ENCODE measurements around the gene GIMAP5. TPM values are rescaled to one million over a fixed set of nuclear protein-coding genes. Genes with fewer than 3 reads are reported as not detected.

The GIMAP5 gene
- total and polyA plus RNA-seq, 10 of the 15 experiments (the other 5 are each of a cell fraction or from before 2014, with no cell fraction given), result 3.7 to 9.1 (median 6.7) TPM

DNA sequence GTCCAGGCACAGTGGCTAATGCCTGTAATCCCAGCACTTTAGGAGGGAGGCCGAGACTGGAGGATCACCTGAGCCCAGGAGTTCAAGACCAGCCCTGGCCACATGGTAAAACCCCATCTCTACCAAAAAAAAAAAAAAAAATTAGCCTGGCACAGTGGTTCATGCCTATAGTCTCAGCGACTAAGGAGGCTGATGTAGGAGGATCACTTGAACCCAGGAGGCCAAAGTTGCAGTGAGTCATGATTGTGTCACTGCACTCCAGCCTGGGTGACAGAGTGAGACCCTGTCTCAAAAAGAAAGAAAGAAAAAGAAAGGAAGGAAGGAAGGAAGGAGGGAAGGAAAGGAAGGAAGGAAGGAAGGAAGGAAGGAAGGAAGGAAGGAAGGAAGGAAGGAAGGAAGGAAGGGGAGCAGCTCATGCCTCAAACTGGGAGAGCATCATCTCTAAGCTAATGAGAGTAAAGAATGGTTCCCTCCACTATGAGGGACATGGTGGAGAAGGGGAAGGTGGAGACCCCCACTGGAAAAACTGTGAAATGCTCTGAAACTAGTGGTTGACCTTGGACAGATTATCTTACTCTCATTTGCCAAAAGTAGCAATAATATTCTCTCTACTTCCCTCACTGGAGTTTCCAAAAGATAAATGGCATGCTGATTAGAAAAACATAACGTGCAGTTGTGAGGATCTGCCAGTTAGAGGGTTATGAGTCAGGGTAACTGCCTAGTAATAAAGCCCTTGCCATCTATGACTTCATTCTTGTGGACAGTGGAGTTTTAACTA is 16.8 kb downstream of the GIMAP5 start (continued):
- TF ChIP-seq, protein P1, sequence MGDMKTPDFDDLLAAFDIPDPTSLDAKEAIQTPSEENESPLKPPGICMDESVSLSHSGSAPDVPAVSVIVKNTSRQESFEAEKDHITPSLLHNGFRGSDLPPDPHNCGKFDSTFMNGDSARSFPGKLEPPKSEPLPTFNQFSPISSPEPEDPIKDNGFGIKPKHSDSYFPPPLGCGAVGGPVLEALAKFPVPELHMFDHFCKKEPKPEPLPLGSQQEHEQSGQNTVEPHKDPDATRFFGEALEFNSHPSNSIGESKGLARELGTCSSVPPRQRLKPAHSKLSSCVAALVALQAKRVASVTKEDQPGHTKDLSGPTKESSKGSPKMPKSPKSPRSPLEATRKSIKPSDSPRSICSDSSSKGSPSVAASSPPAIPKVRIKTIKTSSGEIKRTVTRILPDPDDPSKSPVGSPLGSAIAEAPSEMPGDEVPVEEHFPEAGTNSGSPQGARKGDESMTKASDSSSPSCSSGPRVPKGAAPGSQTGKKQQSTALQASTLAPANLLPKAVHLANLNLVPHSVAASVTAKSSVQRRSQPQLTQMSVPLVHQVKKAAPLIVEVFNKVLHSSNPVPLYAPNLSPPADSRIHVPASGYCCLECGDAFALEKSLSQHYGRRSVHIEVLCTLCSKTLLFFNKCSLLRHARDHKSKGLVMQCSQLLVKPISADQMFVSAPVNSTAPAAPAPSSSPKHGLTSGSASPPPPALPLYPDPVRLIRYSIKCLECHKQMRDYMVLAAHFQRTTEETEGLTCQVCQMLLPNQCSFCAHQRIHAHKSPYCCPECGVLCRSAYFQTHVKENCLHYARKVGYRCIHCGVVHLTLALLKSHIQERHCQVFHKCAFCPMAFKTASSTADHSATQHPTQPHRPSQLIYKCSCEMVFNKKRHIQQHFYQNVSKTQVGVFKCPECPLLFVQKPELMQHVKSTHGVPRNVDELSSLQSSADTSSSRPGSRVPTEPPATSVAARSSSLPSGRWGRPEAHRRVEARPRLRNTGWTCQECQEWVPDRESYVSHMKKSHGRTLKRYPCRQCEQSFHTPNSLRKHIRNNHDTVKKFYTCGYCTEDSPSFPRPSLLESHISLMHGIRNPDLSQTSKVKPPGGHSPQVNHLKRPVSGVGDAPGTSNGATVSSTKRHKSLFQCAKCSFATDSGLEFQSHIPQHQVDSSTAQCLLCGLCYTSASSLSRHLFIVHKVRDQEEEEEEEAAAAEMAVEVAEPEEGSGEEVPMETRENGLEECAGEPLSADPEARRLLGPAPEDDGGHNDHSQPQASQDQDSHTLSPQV (IDR thresholded peaks at IDR 0.05), result no peak
- TF ChIP-seq KLF5 (IDR thresholded peaks at IDR 0.05; ENCODE audit: partially characterized antibody), result no peak
- peak; percentile 71 for TF ChIP-seq RAD21 (IDR thresholded peaks at IDR 0.05; ENCODE audit: insufficient read depth, low read depth, low read length)
- 0 out of 2 replicates have a peak, but pooled peaks have one; percentile 7 for TF ChIP-seq IRF4 (IDR thresholded peaks at IDR 0.05; ENCODE audit: low read depth, low read length)
- TF ChIP-seq, protein P2, sequence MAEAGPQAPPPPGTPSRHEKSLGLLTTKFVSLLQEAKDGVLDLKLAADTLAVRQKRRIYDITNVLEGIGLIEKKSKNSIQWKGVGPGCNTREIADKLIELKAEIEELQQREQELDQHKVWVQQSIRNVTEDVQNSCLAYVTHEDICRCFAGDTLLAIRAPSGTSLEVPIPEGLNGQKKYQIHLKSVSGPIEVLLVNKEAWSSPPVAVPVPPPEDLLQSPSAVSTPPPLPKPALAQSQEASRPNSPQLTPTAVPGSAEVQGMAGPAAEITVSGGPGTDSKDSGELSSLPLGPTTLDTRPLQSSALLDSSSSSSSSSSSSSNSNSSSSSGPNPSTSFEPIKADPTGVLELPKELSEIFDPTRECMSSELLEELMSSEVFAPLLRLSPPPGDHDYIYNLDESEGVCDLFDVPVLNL (IDR thresholded peaks at IDR 0.05; ENCODE audit: low read depth, low read length), result no peak
- peak; percentile 45; the same call in 1 of the 2 replicates for TF ChIP-seq IKZF1 (conservative IDR thresholded peaks at IDR 0.05)
- TF ChIP-seq TCF7 (IDR thresholded peaks at IDR 0.05; ENCODE audit: borderline replicate concordance), result no peak
- no peak for TF ChIP-seq SIN3A (IDR thresholded peaks at IDR 0.05; ENCODE audit: low read depth, low read length)
- no peak for TF ChIP-seq NFYA (IDR thresholded peaks at IDR 0.05; ENCODE audit: borderline replicate concordance, low read depth, low read length)
- peak; percentile 49; the same call in 1 of the 2 replicates for TF ChIP-seq ZBED1 (IDR thresholded peaks at IDR 0.05; ENCODE audit: borderline replicate concordance)
- TF ChIP-seq SPI1 (IDR thresholded peaks at IDR 0.05; ENCODE audit: borderline replicate concordance, insufficient read depth, low read depth, low read length), result no peak
- TF ChIP-seq SMAD1 (IDR thresholded peaks at IDR 0.05; ENCODE audit: low read depth, partially characterized antibody), result no peak
- peak; percentile 61; the same call in 1 of the 2 replicates for TF ChIP-seq BCL11A (IDR thresholded peaks at IDR 0.05; ENCODE audit: low read depth, low read length)
- peak; percentile 22 to 37; a peak in 2 of 4 replicates for TF ChIP-seq IKZF2 (IDR thresholded peaks at IDR 0.05)
- TF ChIP-seq SP1 (IDR thresholded peaks at IDR 0.05; ENCODE audit: low read depth, low read length), result no peak
- no peak for TF ChIP-seq BACH1 (IDR thresholded peaks at IDR 0.05; ENCODE audit: borderline replicate concordance)
- 0 out of 3 replicates have a peak, but pooled peaks of 1 of the 2 experiments have one; percentile 21 for TF ChIP-seq EGR1 (IDR thresholded peaks at IDR 0.05; ENCODE audit: borderline replicate concordance in 1 of 2, low read depth in 2 of 2, low read length in 2 of 2)
